AG10803 (cell line): ENCODE results near the gene RHEB.

Experiments
- DNase-seq: peaks from one replicate; pipeline ENCODE4 v3.0.0; 2010; ENCODE audit warnings: low read depth
- H3K4me3 ChIP-seq: 2 replicates; pipeline ENCODE4 v1.5.1; 2011; ENCODE audit warnings: mild to moderate bottlenecking, low read length, control low read depth
- TF ChIP-seq, protein P1 (sequence below): conservative IDR thresholded peaks from 2 replicates; pipeline ENCODE4 v1.5.1; 2011; ENCODE audit warnings: mild to moderate bottlenecking, low read length, control low read depth, inconsistent platforms

Gene RHEB

DNA sequence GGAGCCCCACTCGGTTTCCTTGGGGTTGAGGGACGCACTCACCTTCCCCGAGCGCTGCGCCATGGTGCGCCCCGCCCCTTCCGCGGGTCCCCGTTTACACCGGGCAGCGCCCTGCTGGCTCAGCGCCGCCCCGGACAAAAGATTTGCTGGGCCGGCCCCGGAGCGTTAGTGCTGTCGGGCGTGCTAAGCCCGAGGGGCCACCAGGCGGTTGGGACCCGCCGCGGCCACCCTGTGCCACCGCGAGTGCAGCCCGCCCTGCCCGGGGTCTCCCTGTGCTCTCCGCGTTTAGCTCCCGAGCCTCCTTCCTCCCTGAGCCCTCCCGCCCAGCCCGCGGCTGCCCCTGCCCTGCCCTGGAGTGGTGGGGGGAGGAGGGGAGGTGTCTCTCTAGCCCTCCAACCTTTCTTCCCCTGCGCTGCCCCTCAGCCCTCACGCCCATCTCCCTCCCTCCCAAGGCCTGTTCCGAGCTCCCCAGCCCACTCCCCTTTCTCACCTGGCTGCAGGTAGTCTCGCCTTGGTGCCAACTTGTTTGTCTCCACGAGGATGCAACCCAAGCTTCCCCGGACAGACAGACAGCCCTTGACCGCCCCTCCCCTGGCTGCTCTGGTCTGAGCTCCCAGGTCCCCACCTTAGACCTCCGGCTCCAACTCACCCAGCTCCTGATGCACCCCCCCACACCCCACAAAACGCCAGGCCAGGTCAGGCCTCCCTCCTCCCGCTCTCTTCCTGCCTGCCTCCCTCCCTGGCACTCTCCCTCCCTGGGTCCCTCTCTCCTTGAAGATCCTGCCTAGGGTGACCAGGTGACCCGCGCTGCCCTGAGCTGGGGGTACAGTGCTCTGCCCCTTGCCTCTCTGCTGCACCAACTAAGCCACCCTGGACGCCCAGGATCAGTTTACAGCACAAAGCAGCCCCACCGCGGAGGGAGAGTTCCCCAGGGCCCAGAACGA lies 79.6 kb downstream of the RHEB start, which contains the start of gene CRYGN:
Gene CRYGN (minus strand): TSS at position 287 of the 944 bp plus-strand sequence. CDS start 224 bp downstream, at position 63.
- DNase-seq, result no peak
- no peak within 1 kb of the TSS for H3K4me3 ChIP-seq
- TF ChIP-seq, protein P1, sequence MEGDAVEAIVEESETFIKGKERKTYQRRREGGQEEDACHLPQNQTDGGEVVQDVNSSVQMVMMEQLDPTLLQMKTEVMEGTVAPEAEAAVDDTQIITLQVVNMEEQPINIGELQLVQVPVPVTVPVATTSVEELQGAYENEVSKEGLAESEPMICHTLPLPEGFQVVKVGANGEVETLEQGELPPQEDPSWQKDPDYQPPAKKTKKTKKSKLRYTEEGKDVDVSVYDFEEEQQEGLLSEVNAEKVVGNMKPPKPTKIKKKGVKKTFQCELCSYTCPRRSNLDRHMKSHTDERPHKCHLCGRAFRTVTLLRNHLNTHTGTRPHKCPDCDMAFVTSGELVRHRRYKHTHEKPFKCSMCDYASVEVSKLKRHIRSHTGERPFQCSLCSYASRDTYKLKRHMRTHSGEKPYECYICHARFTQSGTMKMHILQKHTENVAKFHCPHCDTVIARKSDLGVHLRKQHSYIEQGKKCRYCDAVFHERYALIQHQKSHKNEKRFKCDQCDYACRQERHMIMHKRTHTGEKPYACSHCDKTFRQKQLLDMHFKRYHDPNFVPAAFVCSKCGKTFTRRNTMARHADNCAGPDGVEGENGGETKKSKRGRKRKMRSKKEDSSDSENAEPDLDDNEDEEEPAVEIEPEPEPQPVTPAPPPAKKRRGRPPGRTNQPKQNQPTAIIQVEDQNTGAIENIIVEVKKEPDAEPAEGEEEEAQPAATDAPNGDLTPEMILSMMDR, result no peak

DNA sequence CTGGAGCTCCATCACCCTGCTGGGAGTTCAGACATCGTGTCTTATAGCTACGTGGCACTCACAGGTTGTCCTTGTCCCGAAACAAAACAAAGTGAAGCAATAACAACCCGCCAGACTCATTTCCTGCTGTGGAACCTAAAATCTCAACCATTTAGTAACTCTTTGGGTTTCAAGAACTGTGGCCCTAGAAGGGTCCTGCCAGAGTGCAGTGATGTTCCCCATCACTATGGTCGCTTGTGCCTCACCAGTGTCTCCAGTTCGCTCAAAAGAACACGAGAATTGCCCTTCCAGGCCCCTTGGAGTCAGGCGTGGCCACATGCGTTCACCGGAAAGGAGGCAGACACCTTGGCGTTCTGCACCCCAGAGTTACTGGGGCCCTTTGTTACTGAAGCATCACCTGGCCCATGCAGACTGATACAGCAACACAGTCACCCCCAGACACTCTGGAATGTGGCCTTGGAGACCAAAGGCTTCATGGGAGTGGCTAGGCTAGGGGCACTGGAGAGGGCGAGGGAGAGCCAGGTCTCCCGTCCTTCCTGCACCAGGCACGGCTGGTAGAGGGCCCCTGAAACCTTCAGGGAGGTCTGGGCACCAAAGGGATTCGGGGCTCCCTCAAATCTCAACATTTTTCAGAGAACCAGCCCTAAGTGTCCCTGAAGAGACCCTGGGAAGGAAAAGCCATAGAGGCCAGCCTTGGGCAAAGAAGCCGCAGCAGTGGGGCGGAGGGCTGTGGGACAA lies 80.7 kb downstream of the RHEB start:
- H3K4me3 ChIP-seq, result no peak overlapping the region
- TF ChIP-seq, protein P1, result no peak
- no peak for DNase-seq

DNA sequence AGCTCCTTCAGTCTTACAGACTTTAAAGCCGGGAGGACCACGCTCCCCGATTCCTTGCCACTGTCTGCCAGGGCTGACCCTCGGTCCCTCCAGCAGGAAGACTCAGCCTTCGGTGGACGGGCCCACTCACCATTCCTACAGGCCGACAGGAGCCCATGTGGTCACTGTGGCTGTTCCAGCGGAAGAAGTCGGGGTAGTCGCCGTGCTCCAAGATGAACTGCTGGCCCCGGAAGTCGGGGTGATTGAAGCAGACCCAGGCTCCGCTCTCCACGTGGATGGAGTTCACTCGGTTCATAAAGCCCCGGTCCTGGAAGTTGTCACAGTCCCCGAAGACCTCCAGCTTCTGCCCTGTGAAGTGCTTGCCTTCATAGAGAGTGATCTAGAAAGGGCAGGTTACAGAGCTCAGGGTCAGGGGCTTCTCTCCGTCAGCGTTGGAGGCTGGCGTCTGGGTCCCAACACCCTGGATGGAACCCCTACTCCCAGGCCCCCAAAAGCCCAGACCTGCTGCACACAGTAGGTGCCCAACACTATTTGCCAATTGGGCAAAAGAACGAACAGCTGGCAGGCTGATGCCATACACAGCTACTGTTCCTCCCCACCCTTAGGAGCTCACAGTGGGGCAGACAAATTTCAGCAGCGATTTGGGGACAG lies 81.7 kb downstream of the RHEB start:
- TF ChIP-seq, protein P1, result no peak
- H3K4me3 ChIP-seq, result no peak overlapping the region
- no peak for DNase-seq

DNA sequence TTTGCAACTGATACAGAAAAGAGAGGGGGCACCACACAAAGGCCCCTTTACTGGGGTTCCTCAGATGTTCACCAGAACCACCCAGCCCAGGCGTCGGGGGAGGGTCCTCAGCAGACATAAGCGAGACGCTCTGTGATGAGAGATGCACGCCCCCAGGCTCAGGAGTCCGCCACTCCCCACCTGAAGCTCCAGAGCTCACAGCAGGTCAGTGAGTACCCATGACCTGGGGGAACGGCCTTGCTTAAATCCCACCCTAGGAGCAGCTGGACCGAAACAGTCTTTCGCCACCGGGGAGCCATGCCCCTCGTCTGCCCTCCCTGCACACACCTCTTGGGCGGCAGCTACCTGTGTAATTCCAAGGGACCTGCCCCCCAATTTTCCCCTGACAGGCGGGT lies 82.5 kb downstream of the RHEB start:
- TF ChIP-seq, protein P1, result no peak
- no peak for DNase-seq
- no peak overlapping the region for H3K4me3 ChIP-seq

DNA sequence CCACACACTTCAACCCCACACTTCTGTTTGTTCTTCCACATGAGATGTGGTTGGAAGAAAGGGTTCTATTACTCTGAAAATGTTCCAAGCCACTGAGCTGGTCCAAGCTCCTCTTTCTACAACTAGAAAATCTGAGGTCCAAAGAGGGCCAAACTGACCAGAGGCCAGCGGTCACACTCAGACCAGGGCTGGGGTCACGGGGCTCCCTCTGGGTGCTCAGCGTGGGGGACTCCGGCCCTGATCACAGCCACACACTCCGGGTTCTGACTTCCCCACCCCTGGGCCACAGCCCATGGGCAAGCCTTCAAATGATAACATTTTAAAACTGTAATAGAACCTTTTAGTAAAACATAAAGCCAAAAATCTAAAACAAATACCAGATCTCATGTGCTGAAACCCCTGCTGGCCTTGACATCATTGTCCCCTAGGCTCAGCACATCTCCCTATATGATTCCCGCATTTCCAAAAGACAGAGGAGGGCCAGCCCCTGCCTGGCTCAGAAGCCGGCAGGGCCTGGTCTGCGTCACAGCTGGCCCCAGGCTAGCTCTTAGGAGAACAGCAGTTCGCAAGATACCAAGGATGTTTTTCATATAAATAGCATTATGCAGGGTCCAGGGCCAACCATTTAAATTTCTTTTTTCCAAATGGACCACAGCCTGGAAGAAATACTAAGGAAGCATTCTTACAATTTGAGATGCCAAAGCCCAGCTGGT lies 83.1 kb downstream of the RHEB start:
- DNase-seq, result no peak
- H3K4me3 ChIP-seq, result no peak overlapping the region
- TF ChIP-seq, protein P1, result no peak

DNA sequence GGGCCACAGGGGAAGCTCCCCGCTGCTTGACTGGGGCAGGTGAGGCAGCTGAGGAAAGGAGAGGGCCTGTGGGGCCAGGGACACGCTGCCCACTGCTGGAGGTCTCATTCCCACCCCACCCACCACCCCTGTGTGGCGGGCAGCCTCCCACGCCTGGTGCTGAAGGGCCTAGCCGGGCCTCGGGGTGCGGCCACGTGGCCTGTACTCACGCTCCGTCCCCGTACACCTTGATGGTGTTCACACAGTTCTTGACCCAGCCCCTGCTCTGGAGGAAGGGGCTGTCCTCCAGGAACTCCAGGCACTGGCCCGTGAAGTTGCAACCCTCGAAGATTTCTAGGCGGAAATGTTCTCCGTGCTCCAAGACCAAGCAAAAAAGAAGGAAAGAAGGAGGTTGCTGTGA lies 83.7 kb downstream of the RHEB start:
- H3K4me3 ChIP-seq, result no peak overlapping the region
- TF ChIP-seq, protein P1, result no peak
- no peak for DNase-seq
